ENCODE measurements around the gene EDNRB.

Gene EDNRB

GRCh38 chr13:77902319-77902963, 16.2 kb downstream of the EDNRB start:
- no peak overlapping the region for H3K4me3 ChIP-seq (ENCODE audit: low read length)
- DNase-seq (ENCODE audit: low read depth, low spot score): no peak

- H3K4me3 ChIP-seq (ENCODE audit: low read length): no peak overlapping the region
- no peak for DNase-seq (ENCODE audit: low read depth, low spot score)
Measured at GRCh38 chr13:77898097-77898496, 20.5 kb downstream of the EDNRB start.

GRCh38 chr13:77896977-77897376, 21.7 kb downstream of the EDNRB start:
- no peak for DNase-seq (ENCODE audit: low read depth, low spot score)
- no peak overlapping the region for H3K4me3 ChIP-seq (ENCODE audit: low read length)

- no peak overlapping the region for H3K4me3 ChIP-seq (ENCODE audit: low read length)
- DNase-seq (ENCODE audit: low read depth, low spot score): no peak
Measured at GRCh38 chr13:77896536-77896935, 22.1 kb downstream of the EDNRB start.

GRCh38 chr13:77894743-77895142, 23.9 kb downstream of the EDNRB start:
- DNase-seq (ENCODE audit: low read depth, low spot score): no peak
- no peak overlapping the region for H3K4me3 ChIP-seq (ENCODE audit: low read length)

- no peak for DNase-seq (ENCODE audit: low read depth, low spot score)
Measured at GRCh38 chr13:77893066-77893465, 25.6 kb downstream of the EDNRB start.

GRCh38 chr13:77892491-77892890, 26.1 kb downstream of the EDNRB start:
- no peak for DNase-seq (ENCODE audit: low read depth, low spot score)

More at GRCh38 chr13:77893066-77893465, 25.6 kb downstream of the EDNRB start:
- H3K4me3 ChIP-seq (ENCODE audit: low read length): no peak overlapping the region

GRCh38 chr13:77891486-77891885, 27.1 kb downstream of the EDNRB start:
- no peak overlapping the region for H3K4me3 ChIP-seq (ENCODE audit: low read length)
- DNase-seq (ENCODE audit: low read depth, low spot score): no peak

More at GRCh38 chr13:77892491-77892890, 26.1 kb downstream of the EDNRB start:
- H3K4me3 ChIP-seq (ENCODE audit: low read length): no peak overlapping the region

- DNase-seq (ENCODE audit: low read depth, low spot score): no peak
Measured at GRCh38 chr13:77891041-77891440, 27.6 kb downstream of the EDNRB start.

GRCh38 chr13:77883328-77883727, 35.3 kb downstream of the EDNRB start:
- no peak overlapping the region for H3K4me3 ChIP-seq (ENCODE audit: low read length)
- DNase-seq (ENCODE audit: low read depth, low spot score): no peak

More at GRCh38 chr13:77891041-77891440, 27.6 kb downstream of the EDNRB start:
- H3K4me3 ChIP-seq (ENCODE audit: low read length): no peak overlapping the region

- H3K4me3 ChIP-seq (ENCODE audit: low read length): no peak overlapping the region
- DNase-seq (ENCODE audit: low read depth, low spot score): no peak
Measured at GRCh38 chr13:77878190-77878589, 40.4 kb downstream of the EDNRB start.

GRCh38 chr13:77876176-77876575, 42.5 kb downstream of the EDNRB start:
- no peak for DNase-seq (ENCODE audit: low read depth, low spot score)
- H3K4me3 ChIP-seq (ENCODE audit: low read length): no peak overlapping the region

- DNase-seq (ENCODE audit: low read depth, low spot score): no peak
Measured at GRCh38 chr13:77874406-77874805, 44.2 kb downstream of the EDNRB start.

GRCh38 chr13:77872995-77873394, 45.6 kb downstream of the EDNRB start:
- H3K4me3 ChIP-seq (ENCODE audit: low read length): no peak overlapping the region
- DNase-seq (ENCODE audit: low read depth, low spot score): no peak

More at GRCh38 chr13:77874406-77874805, 44.2 kb downstream of the EDNRB start:
- H3K4me3 ChIP-seq (ENCODE audit: low read length): no peak overlapping the region

GRCh38 chr13:77871596-77871995, 47.0 kb downstream of the EDNRB start:
- H3K4me3 ChIP-seq (ENCODE audit: low read length): no peak overlapping the region
- no peak for DNase-seq (ENCODE audit: low read depth, low spot score)

- DNase-seq (ENCODE audit: low read depth, low spot score): no peak
- H3K4me3 ChIP-seq (ENCODE audit: low read length): no peak overlapping the region
Measured at GRCh38 chr13:77868717-77869116, 49.9 kb downstream of the EDNRB start.

GRCh38 chr13:77866971-77867370, 51.7 kb downstream of the EDNRB start:
- H3K4me3 ChIP-seq (ENCODE audit: low read length): no peak overlapping the region
- no peak for DNase-seq (ENCODE audit: low read depth, low spot score)

GRCh38 chr13:77865622-77866021, 53.0 kb downstream of the EDNRB start:
- DNase-seq (ENCODE audit: low read depth, low spot score): no peak
- H3K4me3 ChIP-seq (ENCODE audit: low read length): no peak overlapping the region

- H3K4me3 ChIP-seq (ENCODE audit: low read length): no peak overlapping the region
- no peak for DNase-seq (ENCODE audit: low read depth, low spot score)
Measured at GRCh38 chr13:77863144-77863543, 55.5 kb downstream of the EDNRB start.

- H3K4me3 ChIP-seq (ENCODE audit: low read length): no peak overlapping the region
- no peak for DNase-seq (ENCODE audit: low read depth, low spot score)
Measured at GRCh38 chr13:77861741-77862140, 56.9 kb downstream of the EDNRB start.

- peak; percentile 4 for DNase-seq (ENCODE audit: low read depth, low spot score)
- H3K4me3 ChIP-seq (ENCODE audit: low read length): no peak overlapping the region
Measured at GRCh38 chr13:77860507-77860981, 58.1 kb downstream of the EDNRB start.
